Activated naive CD8-positive, alpha-beta T cell (primary cell): Measurements from ENCODE around the gene DCAF12.
A peak's percentile ranks its signal among the peaks of the same experiment; 100 is the strongest.
"Not testable (repeated sequence)": the region's sequence is repeated elsewhere in the genome, so short reads cannot be mapped to it uniquely, and the experiment has no call there.

Experiments used
- H3K27ac Mint-ChIP-seq: one replicate; pipeline ENCODE4 v1.8.0; 2021; ENCODE audit warnings: mixed read lengths
- H3K27me3 Mint-ChIP-seq: one replicate; pipeline ENCODE4 v1.8.0; 2021; ENCODE audit warnings: mixed read lengths
- H3K36me3 Mint-ChIP-seq: one replicate; pipeline ENCODE4 v1.8.0; 2021; ENCODE audit warnings: mixed read lengths
- H3K4me1 Mint-ChIP-seq: one replicate; pipeline ENCODE4 v1.8.0; 2021; ENCODE audit warnings: low read depth, mixed read lengths
- H3K4me3 Mint-ChIP-seq: one replicate; pipeline ENCODE4 v1.8.0; 2021; ENCODE audit warnings: mild to moderate bottlenecking, mixed read lengths
- H3K9me3 Mint-ChIP-seq: one replicate; pipeline ENCODE4 v1.8.0; 2021; ENCODE audit warnings: low read depth, mixed read lengths

DCAF12 gene

GRCh38 chr9:34059954-34060353, 66.5 kb downstream of the DCAF12 start:
- no peaks in the 10 kb centered on the region for H3K36me3 Mint-ChIP-seq
- no peaks in the 10 kb centered on the region for H3K4me1 Mint-ChIP-seq
- H3K27me3 Mint-ChIP-seq, result no peaks in the 10 kb centered on the region
- no peak overlapping the region for H3K4me3 Mint-ChIP-seq
- no peaks in the 10 kb centered on the region for H3K9me3 Mint-ChIP-seq
- no peak overlapping the region for H3K27ac Mint-ChIP-seq

DNA sequence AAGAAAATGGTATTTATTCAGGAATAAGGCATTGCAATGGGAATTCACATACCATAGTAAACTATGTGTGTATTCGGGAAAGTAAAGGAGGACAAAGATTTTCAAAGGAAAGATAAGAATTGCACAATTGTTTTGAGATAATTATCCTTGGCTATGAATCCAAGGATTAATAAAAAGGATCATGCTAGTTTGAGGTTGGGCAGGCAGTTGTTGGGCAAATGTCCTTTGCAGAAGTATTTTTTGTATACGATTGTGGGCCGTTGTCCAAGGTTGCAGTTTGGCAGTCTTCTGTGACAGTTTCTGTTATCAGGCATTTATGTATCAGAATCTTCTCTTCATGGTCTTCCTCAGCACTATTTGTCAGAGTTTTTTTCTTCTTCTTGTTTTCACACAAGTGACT, 67.2 kb downstream of the DCAF12 start:
- Mint-ChIP-seq H3K36me3 (no peaks in the 10 kb centered on the region), H3K27ac (no peak overlapping the region), H3K4me1 (no peaks in the 10 kb centered on the region), H3K27me3 (no peaks in the 10 kb centered on the region), H3K4me3 (no peak overlapping the region), H3K9me3 (no peaks in the 10 kb centered on the region)

DNA sequence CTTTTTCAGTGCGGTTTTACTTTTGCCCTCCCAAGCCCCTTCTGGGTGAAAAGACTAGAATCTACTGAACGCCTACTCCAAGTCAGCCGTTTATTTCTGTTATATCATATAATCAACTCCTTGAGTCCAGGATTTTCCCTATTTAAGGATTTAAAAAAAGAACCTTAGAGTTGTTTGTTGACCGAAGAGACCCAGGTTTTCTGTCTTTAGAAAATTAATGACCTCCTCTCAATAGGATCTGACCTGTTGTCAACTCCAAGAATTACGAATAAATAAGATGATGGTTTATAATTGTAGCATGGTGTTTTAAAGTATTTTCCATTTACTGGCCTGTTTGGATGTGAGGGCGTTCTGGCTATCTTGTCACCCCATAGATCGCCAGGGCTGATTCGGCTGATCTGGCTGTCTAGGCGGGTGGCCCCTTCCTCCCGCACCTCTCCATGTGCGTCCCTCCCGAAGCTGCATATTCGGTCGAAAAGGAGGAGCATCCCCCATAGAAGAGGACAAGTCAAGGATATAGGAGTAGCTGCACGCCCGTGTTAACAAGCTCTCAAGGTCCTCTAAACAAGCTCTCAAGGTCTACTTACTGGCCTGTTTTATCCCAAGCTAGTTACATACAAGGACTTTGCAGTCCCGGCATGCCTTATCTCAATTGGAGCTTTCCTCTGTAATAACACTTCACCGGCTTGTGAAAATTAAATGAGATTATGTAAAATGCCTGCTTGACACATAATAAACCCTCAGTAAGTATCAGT, 76.7 kb downstream of the DCAF12 start:
- Mint-ChIP-seq H3K27me3 (no peaks in the 10 kb centered on the region), H3K4me3 (peak overlapping the region; percentile 97), H3K9me3 (no peaks in the 10 kb centered on the region), H3K27ac (peak overlapping the region; percentile 100), H3K4me1 (peaks cover 28% of the 10 kb centered on the region), H3K36me3 (no peaks in the 10 kb centered on the region)

DNA sequence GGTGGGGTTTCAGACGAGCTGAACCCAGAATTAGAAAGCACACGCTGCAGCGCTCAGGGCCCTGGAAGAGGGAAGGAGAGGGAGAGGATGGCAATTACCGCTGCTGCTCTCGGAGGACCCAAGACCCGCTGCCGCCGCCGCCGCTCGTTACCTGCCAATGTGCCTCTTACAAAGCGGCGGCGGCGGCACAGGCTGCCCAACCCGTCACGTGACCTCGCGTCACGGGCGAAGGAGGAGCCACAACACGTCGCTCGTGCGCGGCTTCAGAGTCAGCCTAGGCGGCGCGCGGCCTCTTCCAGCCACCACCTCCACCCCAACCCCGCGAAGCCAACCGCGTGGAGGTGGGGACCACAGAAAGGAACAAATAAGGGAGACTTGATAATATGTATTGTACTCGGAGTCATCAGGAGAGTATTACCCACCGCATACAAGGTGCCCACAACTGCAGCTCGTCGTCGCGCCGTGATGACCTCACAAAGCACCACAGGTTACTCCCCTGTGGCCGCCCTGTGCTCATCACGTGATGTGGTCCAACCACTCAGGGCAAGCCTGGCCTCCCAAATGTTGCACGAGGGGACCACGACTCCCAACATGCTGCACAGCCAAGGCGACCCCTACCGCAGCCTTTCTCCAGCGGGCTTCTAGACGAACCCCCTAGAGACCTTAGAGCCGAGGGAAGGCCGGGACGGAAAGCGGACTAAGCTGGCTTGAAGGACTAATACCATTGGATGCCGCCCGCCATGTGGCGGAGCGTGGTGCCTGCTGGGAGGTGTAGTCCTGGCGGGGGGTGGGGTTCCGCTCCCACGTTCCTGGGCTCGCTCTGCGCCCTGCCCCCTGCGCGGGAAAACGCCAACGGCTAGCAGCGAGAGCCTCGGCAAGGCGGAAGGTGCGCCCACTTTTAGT, 77.5 kb downstream of the DCAF12 start, which contains the start of gene UBAP2:
UBAP2 (minus strand) TSS at position 161 of the 903 bp plus-strand sequence. CDS start 31,739 bp downstream, outside the sequence.
- Mint-ChIP-seq H3K27me3 (no peaks in the 10 kb centered on the region), H3K4me3 (peak within 1 kb of the TSS; percentile 97), H3K9me3 (no peaks in the 10 kb centered on the region), H3K36me3 (no peaks in the 10 kb centered on the region), H3K4me1 (peaks cover 29% of the 10 kb centered on the region), H3K27ac (peak within 1 kb of the TSS; percentile 100)

DNA sequence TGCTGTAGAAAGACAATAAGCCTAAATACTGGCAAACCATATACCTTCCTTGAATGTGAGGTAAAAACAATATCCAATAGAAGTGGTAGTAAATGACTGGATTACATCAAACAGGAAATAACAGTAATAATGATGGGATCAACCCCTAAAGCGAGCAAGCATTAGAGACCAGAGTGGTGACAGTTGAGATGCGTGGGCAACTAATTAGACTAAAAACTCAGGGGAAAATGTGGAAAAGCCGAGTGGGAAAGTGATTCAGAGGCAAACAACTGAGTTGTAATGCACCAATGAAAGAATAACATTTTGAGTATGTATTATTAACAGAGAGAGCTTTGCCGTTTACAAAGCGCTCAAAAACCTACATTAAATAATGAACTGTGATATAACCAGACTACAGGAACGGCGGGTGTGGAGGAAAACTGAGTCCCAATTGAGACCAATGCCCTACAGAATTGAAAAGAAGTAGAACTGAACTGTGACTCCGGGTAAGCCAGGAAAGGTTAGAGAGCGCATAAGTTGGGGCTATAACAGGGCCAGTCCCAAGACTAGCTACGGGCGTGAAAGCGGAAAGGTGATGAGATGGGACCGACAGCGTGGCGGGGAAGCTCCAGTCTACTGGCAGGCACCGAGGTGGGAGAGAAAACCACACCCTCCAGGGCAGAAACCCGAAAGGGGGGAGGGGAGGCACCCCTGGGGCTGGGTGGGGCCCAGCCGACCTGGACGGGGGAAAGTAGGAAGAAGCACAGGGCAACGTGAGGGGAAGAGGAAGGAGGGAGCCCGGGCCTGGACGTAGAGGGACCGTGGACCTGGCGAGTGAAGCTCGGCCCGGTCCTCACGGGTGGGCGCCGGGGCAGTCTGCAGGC, 78.4 kb downstream of the DCAF12 start:
- Mint-ChIP-seq H3K27me3 (no peaks in the 10 kb centered on the region), H3K36me3 (no peaks in the 10 kb centered on the region), H3K4me3 (peak overlapping the region; percentile 97), H3K27ac (peak overlapping the region; percentile 100), H3K9me3 (no peaks in the 10 kb centered on the region), H3K4me1 (peaks cover 29% of the 10 kb centered on the region)

GRCh38 chr9:34046784-34047379, 79.6 kb downstream of the DCAF12 start:
- H3K4me1 Mint-ChIP-seq, result peaks cover 35% of the 10 kb centered on the region
- no peaks in the 10 kb centered on the region for H3K27me3 Mint-ChIP-seq
- peak overlapping the region; percentile 97 for H3K4me3 Mint-ChIP-seq
- no peaks in the 10 kb centered on the region for H3K9me3 Mint-ChIP-seq
- H3K36me3 Mint-ChIP-seq, result no peaks in the 10 kb centered on the region
- H3K27ac Mint-ChIP-seq, result peak overlapping the region; percentile 58

GRCh38 chr9:34045903-34046302, 80.6 kb downstream of the DCAF12 start:
- Mint-ChIP-seq H3K36me3 (no peaks in the 10 kb centered on the region), H3K4me1 (peaks cover 36% of the 10 kb centered on the region), H3K27me3 (no peaks in the 10 kb centered on the region), H3K9me3 (no peaks in the 10 kb centered on the region), H3K27ac (no peak overlapping the region), H3K4me3 (peak overlapping the region; percentile 57)

DNA sequence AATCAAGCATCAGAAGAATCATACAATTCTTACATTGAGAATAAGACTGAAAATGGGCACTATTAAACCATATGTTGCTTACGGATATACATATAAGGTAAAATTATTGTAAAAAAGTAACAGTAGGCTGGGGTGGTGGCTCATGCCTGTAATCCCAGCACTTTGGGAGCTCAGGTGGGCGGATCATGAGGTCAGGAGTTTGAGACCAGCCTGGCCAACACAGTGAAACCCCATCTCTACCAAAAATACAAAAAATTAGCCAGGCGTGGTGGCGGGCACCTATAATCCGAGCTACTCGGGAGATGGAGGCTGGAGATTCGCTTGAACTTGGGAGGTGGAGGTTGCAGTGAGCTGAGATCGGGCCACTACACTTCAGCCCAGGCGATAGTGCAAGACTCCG, 84.4 kb downstream of the DCAF12 start:
- H3K9me3 Mint-ChIP-seq, H3K27me3 Mint-ChIP-seq, H3K4me3 Mint-ChIP-seq, H3K27ac Mint-ChIP-seq, H3K36me3 Mint-ChIP-seq: not testable (repeated sequence)
- peaks cover 25% of the 10 kb centered on the region for H3K4me1 Mint-ChIP-seq

- not testable (repeated sequence) for H3K27ac Mint-ChIP-seq, H3K27me3 Mint-ChIP-seq, H3K9me3 Mint-ChIP-seq, H3K4me3 Mint-ChIP-seq, H3K36me3 Mint-ChIP-seq
- peaks cover 20% of the 10 kb centered on the region for H3K4me1 Mint-ChIP-seq
Measured at GRCh38 chr9:34038851-34039250, 87.6 kb downstream of the DCAF12 start.

GRCh38 chr9:34037626-34038025, 88.9 kb downstream of the DCAF12 start:
- no peaks in the 10 kb centered on the region for H3K9me3 Mint-ChIP-seq
- H3K36me3 Mint-ChIP-seq, result no peaks in the 10 kb centered on the region
- no peak overlapping the region for H3K27ac Mint-ChIP-seq
- no peaks in the 10 kb centered on the region for H3K27me3 Mint-ChIP-seq
- H3K4me1 Mint-ChIP-seq, result peaks cover 20% of the 10 kb centered on the region
- H3K4me3 Mint-ChIP-seq, result no peak overlapping the region

- no peak overlapping the region for H3K27ac Mint-ChIP-seq
- no peaks in the 10 kb centered on the region for H3K9me3 Mint-ChIP-seq
- peaks cover 20% of the 10 kb centered on the region for H3K4me1 Mint-ChIP-seq
- no peak overlapping the region for H3K4me3 Mint-ChIP-seq
- no peaks in the 10 kb centered on the region for H3K27me3 Mint-ChIP-seq
- H3K36me3 Mint-ChIP-seq, result peaks cover 3% of the 10 kb centered on the region
Measured at GRCh38 chr9:34036625-34037024, 89.9 kb downstream of the DCAF12 start.
